ENCODE data around the gene PBXIP1.
"Not testable (repeated sequence)": the region's sequence is repeated elsewhere in the genome, so short reads cannot be mapped to it uniquely, and the experiment has no call there.

The PBXIP1 gene

DNA sequence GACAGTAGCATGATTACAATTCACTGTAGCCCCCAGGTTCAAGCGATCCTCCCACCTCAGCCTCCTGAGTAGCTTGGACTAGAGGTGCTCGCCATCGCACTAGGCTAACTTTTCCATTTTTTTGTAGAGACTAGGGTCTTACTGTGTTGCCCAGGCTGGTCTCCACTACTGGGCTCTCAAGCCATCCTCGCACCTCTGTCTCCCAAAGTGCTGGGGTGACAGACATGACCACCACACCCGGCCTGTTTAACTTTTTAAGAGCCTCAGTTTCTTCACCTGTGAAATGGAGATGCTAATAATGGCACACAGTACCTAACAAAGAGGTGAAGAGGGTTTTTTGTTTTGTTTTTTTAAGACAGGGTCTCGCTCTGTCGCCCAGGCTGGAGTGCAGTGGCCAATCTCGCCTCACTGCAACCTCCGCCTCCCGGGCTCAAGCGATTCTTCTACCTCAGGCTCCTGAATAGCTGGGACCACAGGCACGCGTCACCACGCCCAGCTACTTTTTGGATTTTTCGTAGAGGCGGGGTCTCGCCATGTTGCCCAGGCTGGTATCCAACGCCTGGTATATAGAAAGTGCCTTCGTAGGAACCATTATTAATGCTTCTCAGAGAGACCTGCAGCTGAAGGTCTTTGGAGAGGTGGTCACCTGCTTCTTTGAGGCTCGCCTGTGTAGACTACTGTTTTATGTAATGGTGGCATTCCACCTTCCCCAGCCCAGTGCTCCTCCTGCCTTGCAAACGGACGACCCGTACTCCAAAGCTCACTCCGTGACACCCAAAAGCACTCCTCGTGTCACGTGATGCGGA, 19.9 kb downstream of the PBXIP1 start:
- DNase-seq = no peak

- DNase-seq = no peak
Measured at GRCh38 chr1:154934358-154934948, 21.4 kb downstream of the PBXIP1 start.

GRCh38 chr1:154931940-154932487, 23.9 kb downstream of the PBXIP1 start:
- DNase-seq = no peak

- DNase-seq = no peak
Measured at GRCh38 chr1:154926201-154926600, 29.7 kb downstream of the PBXIP1 start.

GRCh38 chr1:154925335-154926170, 30.3 kb downstream of the PBXIP1 start:
- no peak for DNase-seq

DNA sequence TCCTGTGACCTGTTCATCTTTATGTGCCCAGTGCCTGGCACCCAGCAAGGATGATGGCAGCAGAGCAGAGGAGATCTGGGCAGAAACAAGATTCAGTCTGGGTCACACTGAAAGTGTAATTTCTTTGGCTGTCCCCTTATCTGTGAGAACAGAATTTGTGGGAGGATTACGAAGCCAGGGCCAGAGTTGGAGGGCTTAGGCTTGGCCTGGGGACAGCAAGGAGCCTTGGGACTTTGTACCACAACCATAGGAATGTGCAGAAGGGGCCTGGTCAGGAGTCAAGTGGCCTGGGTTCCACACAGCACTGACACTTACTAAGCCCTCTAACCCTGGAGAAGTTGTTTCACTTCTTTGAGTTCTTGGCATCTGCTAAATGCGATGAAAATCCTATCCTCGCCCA, 32.2 kb downstream of the PBXIP1 start:
- no peak for DNase-seq

- no peak for DNase-seq
Measured at GRCh38 chr1:154913273-154913672, 42.6 kb downstream of the PBXIP1 start.

- no peak for DNase-seq
Measured at GRCh38 chr1:154912755-154913154, 43.1 kb downstream of the PBXIP1 start.

DNA sequence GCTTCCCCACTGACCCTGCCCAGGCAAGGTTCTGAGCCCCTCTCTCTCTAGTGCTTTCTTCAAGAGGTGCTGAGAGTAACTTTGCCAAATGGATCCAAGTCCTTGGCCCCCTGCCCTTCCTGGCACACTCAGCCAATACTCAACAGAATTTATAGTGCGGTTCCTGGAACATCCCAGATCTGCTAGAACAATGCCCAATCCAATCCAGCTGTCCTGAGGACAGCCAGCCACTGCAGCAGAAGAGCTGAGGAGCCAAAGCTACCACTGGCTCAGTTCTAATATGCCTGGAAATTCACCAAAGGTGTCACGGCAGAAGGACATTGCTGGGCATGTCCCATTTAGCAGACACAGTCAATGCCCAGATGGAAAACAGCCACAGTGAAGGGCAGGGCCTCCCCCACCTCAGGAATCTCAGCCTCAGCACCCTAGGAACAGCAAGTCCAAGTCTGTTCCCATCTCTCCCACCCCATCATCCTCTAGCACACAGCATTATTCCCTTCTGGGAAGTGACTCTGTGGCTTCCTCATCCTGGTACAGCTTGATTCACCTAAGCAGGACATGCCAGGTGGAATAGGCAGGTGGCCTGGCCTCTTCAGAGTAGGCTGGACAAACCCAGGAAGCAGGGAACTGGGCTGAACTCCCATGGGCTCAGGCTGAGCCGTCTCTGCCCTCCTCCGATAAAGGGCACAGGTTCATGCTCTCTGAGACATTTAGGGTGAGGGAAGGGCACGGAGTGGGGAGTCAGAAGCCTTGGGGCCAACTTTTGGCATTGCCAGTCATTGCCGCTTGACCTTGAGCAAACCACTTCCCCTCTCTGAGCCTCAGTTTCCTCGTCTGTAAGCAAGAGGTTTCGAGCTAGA, 44.0 kb downstream of the PBXIP1 start:
- no peak for DNase-seq

DNA sequence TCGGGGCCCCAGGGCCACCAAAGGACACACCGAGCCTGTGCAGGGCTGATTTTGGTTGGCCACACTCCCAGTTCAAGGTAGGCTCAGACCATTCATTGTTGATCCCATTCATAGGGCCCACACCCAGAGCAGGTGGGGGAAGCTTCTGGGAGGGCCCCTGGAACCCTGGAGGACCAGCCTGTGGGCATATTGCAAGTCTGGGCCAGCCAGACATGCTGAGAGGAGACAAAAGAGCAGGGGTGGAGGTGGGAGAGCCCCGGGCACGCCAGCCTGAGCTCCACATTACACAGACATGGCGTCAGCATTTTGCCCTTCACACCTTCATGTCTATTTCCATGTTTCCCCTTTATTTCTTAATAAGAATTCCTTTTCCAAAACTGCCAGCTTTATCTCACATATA, 45.0 kb downstream of the PBXIP1 start:
- DNase-seq = no peak

DNA sequence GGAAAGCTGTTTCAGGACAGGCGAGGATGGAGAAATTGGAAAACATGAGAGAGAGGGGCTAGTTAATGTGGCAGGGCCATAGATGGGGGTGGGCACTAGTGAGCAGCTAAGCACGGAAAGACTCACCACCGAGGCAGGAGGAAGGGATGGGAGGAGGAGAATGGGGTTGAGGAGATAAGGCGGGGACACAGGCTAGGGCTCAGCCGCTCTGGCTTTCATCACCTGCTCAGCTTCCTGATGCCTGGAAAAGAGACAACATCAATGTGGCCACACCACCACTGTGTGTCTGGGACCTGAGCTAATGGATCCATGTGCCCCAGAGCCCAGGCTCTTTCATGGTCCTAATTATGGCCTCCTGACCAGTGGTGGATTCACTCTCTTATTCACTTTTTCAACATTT, 47.0 kb downstream of the PBXIP1 start:
- DNase-seq = no peak

DNA sequence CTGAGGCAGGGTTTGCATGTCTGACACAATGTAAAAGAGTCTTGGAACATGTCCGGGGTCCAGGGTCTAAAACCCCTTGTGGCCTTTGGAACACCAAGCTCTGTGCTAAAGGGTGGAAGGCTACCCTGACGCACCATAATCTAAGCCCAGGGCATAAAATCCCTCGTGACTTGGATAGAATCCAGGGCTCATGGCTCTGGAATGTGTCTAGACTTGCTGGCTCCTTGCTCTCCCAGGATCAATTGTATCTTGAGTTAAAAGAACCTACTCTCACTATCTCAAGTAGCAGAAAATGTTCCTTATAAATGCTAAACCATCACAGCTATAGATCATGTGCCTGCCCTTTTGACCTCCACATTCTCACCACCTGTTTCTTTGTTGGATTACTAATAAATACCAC, 47.8 kb downstream of the PBXIP1 start:
- DNase-seq = not testable (repeated sequence)

GRCh38 chr1:154906621-154907081, 49.2 kb downstream of the PBXIP1 start:
- DNase-seq = no peak

DNA sequence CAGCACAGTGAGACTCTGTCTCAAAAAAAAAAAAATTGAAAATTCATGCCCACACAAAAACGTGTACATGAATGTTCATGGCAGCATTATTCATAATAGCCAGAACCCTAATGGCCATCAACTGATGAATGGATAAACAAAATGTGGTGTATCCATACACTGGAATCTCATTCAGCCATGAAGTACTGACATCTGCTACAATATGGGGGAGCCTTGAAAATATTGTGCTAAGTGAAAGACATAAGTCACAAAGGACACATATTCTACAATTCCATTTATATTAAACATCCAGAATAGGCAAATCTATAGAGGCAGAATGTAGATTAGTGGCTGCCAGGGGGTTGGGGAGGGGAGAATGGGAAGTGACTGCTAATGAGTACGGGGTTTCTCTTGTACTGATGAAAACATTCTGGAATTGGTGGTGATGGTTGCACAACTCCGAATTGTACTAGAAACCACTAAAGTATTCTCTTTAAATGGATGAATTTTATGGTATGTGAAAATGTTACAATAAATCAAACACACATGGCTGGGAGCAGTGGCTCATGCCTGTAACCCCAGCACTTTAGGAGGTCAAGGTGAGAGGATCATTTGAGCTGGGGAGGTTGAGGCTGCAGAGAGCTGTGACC, 52.8 kb downstream of the PBXIP1 start:
- DNase-seq = no peak

GRCh38 chr1:154901591-154901990, 54.3 kb downstream of the PBXIP1 start:
- DNase-seq = no peak

- no peak for DNase-seq
Measured at GRCh38 chr1:154899041-154899440, 56.9 kb downstream of the PBXIP1 start.

GRCh38 chr1:154896771-154897286, 59.1 kb downstream of the PBXIP1 start:
- no peak for DNase-seq

GRCh38 chr1:154895798-154896197, 60.1 kb downstream of the PBXIP1 start:
- DNase-seq = no peak
